ACHN (cell line): ENCODE measurements around the gene PCGF2.
"Not testable (repeated sequence)": the region's sequence is repeated elsewhere in the genome, so short reads cannot be mapped to it uniquely, and the experiment has no call there.

ENCODE experiments used
- DNase-seq: peaks from one replicate; pipeline ENCODE4 v3.0.0-alpha.2; 2015
- in situ Hi-C: cut with HindIII; loops from 2 replicates; pipeline ENCODE4 v1.10.0; 2017; ENCODE audit warnings: low sequenced_read_pairs, low pct_ligation_motif_present, low pct_unique_long_range_greater_than_20kb

PCGF2 gene

DNA sequence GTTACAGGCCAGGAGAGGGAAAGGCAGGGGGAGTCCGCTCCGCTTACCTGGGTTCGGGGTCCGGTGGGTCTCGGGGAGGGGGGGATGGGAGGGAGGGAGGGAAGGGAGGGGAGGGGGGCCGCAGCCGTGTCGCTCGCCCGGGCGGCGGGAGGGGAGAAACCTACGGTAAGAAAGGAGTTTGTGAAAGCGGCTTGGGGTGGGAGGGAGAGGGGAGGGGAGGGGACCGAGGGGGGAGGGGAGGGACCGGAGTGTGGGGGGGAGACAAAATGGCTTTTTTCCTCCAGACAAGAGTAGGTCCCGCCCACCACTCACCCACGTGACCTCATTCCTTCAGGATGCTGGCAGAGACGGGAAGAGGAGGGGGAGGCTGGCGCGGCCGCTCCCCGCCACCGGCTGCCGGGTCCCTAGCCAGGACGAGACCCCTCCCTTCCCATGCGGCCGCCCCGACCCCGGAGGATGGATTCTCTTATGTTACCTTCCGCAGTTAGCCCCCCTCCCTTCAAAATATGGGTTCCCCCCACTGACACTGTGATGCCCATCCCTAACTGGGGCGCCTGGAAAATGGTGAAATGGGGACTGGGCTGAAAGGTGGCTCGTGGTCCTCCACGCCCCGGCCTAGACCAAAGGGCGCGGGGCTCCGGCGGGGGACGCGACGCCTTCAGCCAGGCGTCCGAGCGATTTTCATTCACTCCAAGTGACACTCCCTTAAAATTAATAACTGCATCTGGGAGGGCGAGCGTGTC lies at the start of gene PCGF2:
Gene PCGF2 (minus strand): TSS at position 188 of the 743 bp plus-strand sequence. CDS start 7,934 bp downstream, outside the sequence.
- peak; percentile 96 for DNase-seq
- in situ Hi-C loops, result no loop called here

DNA sequence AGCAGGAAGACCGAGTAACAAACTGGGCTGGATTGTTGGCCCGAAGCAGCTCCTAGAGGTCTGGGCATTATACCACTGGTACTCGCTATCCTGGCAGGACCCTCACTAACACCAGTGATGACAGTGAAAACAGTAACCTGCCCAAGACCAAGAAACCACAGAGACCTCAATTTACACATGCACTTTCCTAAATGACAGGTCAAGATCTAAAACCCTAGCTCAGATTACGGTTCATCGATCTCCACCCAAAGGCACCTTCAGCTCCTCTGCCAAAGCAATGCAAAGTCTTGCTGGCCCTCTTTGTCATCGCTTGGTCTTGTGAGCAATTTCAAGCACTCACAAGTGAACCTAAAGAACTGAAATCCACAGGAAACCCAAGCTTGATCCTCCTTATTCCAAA lies 49.7 kb upstream of the PCGF2 start:
- no peak for DNase-seq
- in situ Hi-C loops, result no loop called here

DNA sequence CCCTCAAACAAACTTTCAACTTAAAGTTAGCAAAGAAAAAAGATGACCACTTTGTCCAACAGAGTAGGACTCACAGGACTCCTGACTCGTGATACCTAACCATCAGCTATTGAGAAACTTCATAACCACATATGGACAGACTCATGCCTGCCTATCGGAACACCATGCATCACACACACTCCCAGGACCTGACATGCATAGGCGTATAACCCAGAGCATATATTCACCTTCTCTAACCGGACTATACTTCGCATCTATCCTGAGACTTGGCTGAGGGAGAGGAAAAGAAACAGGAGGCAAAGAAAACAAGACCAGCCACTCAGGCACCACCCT lies 49.0 kb upstream of the PCGF2 start:
- DNase-seq, result no peak

DNA sequence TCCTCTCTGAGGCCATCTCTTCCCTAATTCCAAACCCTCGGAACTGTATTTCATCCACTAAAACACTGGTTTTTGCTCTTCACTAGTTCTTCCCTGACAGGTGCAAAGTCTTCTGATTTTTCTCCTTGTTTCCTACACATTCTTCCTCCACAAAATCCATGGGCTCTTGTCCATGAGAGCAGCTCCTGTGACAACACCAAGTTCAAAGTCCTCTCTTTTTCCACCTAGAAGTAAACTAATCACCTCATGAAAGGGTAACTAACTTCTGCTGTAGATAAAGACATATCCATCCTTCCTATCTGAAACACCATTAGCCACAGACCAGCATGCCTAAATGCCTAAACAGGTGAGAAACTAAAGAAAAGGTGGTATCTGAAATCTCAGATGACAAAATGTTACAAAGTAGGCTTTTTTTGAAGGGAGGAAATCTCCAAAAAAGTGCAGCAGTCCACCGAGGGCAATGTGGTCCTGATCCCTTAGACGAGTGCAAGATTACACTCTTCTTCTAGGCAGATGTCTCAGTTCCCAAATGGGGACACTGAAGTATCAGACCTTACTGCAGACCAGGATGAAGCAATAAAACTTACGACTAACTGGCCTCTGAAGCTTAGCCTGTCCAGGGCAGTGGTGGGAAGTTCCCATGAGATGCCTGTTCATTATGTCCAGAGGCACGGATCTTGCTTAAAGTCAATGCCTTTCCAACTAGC lies 48.5 kb upstream of the PCGF2 start:
- in situ Hi-C loops, result no loop called here
- no peak for DNase-seq

More for the DNA sequence above, 49.0 kb upstream of the PCGF2 start:
- in situ Hi-C loops, result no loop called here

DNA sequence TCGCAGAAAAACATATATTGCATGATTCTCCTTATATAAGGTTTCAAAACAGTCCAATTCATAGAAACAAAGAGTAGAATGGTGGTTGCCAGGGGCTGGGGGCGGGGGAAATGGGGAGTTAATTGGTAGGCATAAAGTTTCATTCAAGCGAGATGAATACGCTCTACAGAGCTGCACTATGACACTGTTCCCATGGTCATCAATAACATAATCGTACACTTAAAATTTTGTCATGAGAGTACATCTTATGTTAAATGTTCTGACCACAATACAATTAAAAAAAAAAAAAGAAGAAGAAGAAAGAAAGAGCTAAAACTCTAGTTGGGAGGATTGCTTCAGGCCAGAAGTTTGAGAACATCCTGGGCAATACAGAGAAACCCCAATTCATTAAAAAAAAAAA lies 46.1 kb upstream of the PCGF2 start:
- in situ Hi-C loops, result no loop called here
- DNase-seq, result no peak

DNA sequence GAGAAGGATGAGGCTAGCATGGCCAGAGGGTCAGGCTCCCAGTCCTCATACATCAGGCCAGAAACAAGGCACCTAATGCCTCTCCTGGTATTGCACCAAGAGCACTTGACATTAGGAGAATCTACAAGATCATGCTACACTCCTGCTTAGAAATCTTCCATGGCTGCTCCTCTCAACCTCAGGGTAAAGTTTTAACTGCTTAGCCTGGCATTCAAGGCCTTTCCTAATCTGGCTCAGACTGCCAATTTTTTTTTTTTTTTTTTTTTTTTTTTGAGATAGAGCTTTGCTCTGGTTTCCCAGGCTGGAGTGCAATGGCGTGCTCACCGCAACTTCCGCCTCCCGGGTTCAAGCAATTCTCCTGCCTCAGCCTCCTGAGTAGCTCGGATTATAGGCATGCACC lies 43.0 kb upstream of the PCGF2 start:
- DNase-seq, result no peak
- in situ Hi-C loops, result no loop called here

DNA sequence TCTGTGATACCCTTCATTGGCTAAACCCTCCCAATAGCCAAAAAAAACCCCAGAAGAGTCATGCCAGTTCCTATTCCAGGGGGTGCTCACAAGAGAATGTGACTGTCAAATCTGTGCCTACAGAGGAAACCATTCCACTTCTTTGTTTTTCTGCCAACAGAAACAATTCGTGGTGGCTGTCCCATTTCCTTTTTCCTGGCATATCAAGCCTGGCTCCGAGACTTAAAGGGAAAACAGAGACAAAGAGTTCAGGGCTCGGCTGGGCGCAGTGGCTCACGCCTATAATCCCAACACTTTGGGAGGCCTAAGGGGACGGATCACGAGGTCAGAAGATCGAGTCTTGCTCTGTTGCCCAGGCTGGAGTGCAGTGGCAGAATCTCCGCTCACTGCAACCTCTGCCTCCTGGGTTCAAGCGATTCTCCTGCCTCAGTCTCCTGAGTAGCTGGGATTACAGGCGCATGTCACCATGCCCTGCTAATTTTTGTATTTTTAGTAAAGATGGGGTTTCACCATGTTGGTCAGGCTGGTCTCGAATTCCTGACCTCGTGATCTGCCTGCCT lies 42.1 kb upstream of the PCGF2 start:
- DNase-seq, in situ Hi-C loops: not testable (repeated sequence)

DNA sequence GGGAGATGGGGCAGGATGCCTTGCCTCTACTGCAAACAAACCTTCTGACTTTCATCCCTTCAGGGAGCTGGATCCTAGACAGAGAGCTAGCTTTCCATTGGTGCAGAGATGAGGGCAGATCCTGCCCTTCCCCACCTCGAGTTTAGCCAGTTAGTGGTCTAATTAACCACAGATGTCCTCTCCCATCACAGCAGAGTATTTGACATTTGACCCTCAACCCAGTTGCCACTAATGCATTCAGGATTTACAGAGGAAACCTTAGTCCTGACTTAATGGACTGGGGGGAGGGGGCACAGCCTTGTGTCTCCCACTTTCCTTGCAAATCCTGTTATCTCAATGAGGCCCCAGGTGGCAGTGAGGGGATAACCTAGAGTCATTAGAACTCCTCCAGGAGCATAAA lies 41.0 kb upstream of the PCGF2 start:
- DNase-seq, result no peak
- in situ Hi-C loops, result no loop called here

DNA sequence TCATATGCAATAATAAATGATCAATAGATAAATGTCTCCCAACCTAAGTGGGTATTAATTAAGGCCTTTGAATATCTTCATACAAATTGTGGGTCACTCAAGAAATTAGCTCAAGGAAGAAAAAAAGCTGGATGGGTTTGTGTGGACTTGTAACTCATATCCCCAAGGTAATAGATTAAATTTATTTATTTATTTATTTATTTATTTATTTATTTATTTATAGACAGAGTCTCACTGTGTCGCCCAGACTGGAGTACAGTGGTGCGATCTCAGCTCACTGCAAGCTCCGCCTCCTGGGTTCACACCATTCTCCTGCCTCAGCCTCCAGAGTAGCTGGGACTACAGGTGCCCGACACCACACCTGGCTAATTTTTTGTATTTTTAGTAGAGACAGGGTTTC lies 39.9 kb upstream of the PCGF2 start:
- DNase-seq, in situ Hi-C loops: not testable (repeated sequence)

DNA sequence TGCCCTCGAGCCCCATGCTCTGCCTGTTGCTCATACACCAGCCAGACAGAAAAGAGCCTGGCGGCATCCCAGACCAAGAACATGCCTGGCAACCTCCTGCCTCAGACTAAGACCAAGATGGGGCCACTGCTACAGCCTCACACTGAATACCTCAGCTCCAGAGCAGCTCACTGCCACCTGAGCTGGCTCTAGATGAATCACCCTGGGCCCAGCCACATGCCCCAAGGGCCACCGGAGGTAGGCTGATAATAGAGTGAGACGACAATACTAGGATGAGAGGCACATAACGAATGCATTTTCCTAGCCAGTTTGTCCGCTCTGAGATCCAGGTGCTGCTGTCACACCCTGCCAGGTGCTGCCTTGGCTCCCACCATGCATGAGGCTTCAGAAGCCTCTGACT lies 38.2 kb upstream of the PCGF2 start:
- in situ Hi-C loops, result no loop called here
- DNase-seq, result no peak

DNA sequence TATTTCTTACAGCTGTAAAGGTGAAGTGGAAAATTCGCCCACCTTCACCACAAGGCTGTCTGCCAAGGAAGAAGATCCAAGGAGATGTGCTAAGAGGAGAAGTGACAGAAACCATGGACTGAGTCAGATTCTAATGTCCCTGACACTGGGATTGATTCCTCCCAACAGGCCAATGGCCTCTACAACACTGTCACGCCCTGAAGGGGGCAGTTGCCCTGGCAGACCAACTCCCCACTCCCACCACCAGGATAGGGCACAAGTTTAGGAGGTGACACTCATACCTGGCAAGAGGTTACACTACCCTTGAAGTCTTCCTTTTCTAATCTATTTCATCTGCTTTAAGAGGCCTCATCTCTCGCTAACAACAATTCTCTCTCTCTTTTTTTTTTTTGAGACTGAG lies 35.1 kb upstream of the PCGF2 start:
- in situ Hi-C loops, result no loop called here
- DNase-seq, result no peak

DNA sequence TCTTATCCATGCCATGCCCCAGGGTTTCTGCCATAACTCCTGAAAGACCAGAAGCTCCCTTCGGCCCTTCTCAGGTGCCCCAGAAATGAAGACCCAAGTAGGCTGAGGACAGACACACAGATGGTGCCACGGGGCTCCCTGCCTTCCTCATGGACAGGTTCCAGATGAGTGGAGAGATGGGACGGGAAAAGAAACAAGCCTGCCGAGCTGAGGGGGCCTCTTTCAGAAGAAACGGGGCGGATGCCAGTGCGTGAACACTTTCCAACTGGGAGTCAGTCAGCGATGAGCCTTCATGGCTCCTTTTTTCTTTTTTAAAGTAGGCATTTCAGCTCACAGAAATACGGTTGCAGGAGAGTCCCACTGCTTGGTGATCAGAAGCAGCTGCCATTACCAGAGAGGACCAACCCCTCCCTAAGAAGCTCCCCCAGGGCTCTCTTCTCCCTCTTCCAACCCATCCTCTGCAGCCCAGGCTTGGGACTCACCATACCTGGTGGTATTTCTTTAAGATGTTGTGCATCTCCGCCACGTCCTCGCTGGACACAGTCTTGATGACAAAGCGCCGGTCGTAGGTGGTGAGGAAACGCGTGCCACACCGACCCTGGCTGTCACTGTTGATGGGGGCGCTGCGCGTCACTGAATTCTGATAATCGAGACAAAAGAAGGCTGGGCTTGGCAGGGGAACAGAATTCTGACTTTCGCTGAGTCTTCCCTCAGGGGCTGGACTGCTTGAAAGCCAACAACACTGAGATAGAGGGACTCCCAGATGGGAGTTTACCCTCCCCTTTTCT lies 32.0 kb upstream of the PCGF2 start:
- no peak for DNase-seq
- in situ Hi-C loops, result no loop called here

DNA sequence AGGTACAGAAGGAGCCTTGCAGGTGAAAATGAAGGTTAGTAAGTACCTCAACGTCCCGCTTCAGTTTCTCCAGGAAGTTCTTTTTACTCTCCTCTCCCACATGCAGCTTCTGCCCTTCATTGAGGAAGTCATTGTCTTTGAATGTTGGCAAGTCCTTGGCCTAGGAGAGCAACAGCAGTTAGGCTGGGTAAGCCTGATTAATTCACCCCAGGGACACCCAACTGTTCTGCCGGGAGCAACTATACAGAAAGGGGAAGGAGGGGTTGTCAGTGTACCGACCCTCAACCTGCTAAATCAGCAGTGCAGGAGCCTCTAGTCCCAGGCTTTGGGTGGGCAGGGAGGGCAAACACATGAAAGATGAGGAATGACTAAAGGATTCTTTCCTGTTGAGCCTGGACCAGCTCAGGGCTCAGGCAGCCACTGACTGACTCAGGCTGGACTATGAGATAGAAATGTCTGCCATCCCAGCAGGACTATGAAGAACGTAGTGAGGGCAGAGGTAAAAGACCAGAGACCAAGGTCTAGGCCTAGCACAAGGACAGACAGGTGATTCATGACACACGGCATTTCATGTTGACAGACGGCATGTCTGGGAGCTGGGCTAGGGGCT lies 29.6 kb upstream of the PCGF2 start:
- in situ Hi-C loops, result no loop called here
- no peak for DNase-seq

DNA sequence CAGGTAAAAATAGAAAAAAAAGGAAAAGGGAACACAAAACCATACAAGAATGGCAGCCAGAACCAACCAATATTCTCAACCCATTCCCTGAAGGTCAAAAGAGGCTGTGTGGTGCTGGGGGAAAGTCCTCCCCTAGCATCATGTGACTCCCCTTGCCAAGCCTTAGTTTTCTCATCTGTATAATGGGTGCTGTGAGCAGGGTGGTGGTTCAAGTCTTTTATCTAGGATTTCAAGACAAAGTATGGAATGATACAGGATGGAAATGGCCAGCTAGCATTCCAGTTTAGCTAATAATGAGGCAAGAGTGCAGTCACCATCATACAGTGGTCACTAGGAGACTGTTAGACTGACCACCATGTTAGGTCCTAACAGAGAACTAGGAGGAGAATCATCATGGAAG lies 25.1 kb upstream of the PCGF2 start:
- in situ Hi-C loops, result no loop called here
- DNase-seq, result no peak

DNA sequence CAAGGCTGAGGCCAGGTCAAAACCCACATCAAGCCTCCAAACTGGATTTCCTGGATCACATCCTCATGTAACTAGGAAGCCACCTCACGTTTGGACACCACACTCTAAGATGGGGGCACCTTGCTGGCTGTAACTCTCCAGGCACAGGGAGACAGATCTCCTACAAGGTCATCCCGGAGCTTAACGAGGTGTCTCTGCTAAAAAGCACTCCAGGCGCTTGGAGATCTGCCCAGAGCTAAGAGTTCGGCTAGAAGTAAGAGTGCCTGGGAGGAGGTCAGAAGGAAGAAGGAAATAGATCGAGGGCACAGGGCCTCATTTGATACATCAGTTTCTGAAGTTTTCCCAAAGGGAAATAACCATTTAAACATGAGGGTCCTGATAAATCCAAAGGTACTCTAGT lies 20.3 kb upstream of the PCGF2 start:
- DNase-seq, result no peak
- in situ Hi-C loops, result no loop called here

DNA sequence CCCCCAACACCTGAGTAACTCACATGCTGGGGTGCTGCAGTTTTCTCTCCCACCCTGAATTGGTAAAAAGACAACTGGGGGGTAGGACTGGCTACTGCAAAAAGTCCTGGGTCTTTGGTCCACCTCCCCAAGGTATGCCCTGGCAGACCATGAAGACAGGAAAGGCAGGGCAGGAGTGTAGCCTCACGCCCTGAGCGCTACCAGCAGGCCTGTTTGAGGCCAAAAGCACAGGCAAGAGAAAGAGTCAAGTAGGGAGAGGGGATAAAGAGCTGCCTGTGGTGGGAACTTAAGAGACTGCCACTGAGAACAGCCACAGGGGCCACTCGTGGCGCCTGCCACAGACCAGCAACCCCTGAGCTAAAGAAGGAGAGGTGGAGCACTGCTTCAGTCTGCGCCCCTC lies 18.2 kb upstream of the PCGF2 start:
- in situ Hi-C loops, result no loop called here

DNA sequence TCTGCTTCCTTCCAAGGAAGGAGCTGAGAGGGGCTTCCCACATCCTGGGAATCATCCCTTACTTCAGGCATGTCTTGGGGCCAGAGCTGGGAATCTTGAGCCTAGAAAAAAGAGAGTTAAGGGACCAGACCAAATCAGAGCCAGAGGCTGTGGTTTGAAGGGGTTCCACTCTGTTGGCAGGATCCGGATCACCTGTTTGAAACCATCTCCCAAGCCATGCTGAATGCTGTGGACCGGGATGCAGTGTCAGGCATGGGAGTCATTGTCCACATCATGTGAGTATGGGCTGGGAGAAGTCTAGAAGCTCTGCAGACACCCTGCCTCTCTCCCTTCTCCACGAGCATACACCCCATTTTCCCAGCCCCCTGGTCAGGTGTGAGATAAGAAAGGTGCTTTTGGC lies 14.1 kb upstream of the PCGF2 start:
- no peak for DNase-seq
- in situ Hi-C loops, result no loop called here

More for the DNA sequence above, 18.2 kb upstream of the PCGF2 start:
- DNase-seq, result no peak

DNA sequence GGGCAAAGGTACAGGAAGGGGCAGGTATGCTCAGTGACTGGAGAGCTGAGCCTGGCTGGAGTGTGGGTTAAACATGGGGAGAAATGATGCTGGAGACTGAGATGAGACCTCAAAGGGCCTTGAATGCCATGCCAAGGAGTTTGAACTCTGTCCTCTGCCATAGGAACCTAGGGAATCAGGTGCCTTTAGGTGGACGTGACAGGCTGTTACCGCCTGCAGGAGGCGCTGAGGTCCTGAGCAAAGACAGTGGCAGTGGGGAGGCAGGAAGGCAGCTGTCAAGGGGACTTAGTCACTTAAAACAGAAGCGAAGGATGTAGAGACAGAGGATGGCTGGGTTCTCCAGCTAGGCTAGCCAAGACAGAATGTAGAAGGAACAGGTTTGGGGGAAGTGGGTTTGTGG lies 13.5 kb upstream of the PCGF2 start:
- peak; percentile 65 for DNase-seq
- in situ Hi-C loops, result no loop called here

DNA sequence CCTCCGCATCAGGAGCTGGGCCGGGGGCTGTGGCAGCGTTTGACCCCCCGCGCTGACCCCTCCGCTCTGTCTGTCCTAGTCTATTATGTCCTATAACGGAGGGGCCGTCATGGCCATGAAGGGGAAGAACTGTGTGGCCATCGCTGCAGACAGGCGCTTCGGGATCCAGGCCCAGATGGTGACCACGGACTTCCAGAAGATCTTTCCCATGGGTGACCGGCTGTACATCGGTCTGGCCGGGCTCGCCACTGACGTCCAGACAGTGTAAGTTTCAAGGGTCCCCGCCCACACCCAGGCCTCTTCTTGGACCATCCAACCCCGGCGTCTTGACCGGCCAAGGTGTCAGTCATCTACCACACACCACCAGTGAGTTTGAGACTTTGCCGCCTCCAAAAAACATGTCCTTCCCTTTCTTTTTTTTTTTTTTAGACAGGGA lies 5.0 kb upstream of the PCGF2 start:
- no peak for DNase-seq
- in situ Hi-C loops, result no loop called here
